RCC 7860 (cell line): ENCODE results near the gene C1orf216.
"Not testable (repeated sequence)": the region's sequence is repeated elsewhere in the genome, so short reads cannot be mapped to it uniquely, and the experiment has no call there.

Experiments
- DNase-seq: peaks from one replicate; pipeline ENCODE4 v3.0.0-alpha.2; 2015; ENCODE audit warnings: low spot score
- FAIRE-seq: peaks from 2 replicates; lab custom pipeline; 2012; peaks lifted over from hg19 to GRCh38; lab: Jason Lieb, UNC

Gene C1orf216

GRCh38 chr1:35707601-35708440 is 10.9 kb downstream of the C1orf216 start:
- no peak for DNase-seq
- FAIRE-seq: no peak

DNA sequence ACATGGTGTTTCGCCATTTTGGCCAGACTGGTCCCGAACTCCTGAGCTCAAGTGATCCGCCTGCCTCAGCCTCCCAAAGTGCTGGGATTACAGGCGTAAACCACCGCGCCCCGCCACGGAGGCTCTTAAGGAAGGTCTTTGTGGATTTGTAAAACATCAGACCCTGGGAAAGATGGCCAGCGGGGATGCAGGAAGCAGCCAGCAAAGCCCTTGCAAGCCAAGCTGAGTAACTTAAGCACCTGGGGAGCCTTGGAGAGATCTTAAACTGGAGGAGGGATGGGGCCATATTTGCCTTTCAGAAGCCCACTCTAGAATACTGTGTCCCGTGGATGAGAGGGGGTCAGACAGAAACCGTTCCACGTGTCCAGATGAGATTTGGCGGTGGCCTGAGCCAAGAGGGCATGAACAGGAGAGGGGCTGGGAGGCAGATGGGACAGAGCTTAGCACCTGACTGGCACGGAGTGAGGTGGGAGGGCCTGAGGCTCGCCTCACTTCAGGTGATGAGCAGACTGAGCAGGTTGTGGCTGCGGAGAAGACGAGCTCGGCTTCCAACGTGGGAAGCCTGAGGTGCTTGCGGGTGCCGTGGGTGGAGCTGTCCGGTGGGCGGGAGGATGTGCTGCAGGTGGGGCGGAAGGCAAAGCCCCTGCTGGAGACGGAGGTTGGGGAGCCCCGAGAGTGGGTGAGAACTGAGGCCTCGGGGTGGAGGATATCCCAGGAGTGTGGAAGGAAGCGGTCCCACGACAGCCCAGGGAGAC is 11.7 kb downstream of the C1orf216 start:
- no peak for FAIRE-seq
- no peak for DNase-seq

DNA sequence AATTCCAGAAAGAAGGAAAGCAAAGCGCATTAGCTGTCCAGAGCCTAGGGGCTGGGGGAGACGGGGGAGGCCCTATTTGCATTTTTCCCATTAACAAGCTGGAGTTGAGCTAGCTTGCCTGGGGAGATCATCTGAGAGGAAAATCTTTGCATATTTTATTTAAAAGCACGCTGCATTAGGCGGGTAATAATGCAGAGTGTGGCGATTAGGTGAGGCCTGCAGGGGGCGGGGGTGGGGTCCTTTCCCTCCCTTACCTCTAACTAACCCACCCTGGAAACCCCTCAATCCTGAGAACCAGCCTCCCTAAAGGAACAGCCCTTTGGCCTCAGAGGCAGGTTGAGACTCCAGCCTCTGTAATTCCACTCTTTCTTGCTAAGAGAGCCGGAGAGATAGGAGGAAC is 16.2 kb downstream of the C1orf216 start:
- DNase-seq (no peak), FAIRE-seq (no peak)

GRCh38 chr1:35699152-35699551 is 19.5 kb downstream of the C1orf216 start:
- not testable (repeated sequence) for FAIRE-seq, DNase-seq

GRCh38 chr1:35692317-35692716 is 26.4 kb downstream of the C1orf216 start:
- DNase-seq (no peak), FAIRE-seq (no peak)

GRCh38 chr1:35691571-35692220 is 27.0 kb downstream of the C1orf216 start:
- DNase-seq (no peak), FAIRE-seq (no peak)

DNA sequence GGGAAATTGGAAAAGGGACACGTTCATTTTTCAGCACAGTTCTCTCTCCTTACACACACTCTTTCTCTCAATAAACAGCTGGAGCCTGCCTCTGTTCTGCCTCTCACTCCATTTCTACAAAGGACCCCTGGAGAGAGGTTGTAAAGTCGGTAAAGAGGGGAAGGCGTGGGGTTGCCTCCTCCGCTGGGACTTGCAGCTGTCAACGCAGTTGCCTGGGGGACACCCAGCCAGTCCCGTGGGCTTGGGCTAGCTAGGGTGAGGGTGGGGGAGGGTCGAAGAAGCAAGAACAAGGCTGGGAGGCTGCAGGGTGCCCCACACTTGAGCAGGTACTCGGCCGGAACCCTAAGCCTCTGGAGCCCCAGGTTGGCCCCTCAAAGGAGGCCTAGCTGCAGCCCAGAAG is 27.6 kb downstream of the C1orf216 start:
- FAIRE-seq (no peak), DNase-seq (no peak)

- FAIRE-seq, DNase-seq: not testable (repeated sequence)
These were observed 28.6 kb downstream of the C1orf216 start for GRCh38 chr1:35690103-35690502.

DNA sequence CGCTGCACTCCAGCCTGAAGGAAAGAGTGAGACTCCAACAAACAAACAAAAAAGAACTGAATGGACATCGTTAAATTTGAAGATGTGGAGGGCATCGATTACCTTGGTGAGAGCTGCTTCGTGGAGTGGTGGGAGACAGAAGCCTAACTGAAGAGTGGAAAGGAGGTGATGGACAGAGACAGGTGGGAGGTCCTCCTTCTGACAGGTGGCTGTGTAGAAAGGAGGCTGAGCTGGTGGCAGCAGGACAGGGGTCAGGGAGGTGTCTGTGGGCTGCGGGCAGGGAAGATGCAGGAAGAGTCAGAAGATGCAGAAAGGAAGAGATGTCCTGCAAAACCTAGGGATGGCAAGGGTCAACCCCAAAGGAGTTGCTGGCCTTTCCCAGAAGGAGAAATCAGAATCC is 30.5 kb downstream of the C1orf216 start:
- FAIRE-seq (no peak), DNase-seq (no peak)

DNA sequence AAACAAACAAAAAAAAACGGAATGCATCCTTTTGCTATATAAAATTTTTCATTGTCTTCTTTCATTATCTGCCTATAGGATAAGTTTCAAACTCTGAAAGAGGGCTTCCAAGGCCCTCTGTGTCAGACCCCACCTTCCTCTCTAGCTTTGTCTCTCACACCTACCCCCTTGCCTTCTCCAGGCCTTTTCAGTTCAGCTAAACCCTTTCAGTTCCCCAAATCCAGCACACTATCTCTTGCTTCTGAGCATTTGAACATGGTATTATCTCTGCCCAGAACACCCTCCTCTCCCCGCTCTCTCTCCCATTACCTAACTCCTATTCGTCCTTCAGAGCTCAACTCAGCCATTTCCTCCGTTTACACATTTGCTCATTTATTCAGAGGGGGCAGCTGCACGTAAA is 35.7 kb downstream of the C1orf216 start:
- FAIRE-seq: no peak

DNA sequence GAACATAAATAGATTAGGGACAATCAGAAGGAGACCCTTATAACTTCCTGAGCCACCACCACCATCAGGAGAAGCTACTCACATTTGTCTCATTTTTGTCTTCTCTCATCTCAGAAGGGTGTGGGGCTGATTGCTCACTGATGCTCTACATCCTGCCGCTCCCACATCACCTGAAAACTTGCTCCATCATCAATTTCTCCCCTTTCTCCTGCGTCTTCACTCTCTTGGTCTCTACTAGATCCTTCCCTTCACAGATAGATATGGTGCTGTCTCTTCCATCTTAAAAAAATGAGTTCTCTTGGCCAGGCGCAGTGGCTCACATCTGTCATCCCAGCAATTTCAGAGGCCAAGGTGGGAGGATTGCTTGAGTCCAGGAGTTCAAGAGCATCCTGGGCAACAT is 38.4 kb downstream of the C1orf216 start:
- FAIRE-seq (no peak), DNase-seq (no peak)

More for the DNA sequence above, 35.7 kb downstream of the C1orf216 start:
- DNase-seq: no peak

DNA sequence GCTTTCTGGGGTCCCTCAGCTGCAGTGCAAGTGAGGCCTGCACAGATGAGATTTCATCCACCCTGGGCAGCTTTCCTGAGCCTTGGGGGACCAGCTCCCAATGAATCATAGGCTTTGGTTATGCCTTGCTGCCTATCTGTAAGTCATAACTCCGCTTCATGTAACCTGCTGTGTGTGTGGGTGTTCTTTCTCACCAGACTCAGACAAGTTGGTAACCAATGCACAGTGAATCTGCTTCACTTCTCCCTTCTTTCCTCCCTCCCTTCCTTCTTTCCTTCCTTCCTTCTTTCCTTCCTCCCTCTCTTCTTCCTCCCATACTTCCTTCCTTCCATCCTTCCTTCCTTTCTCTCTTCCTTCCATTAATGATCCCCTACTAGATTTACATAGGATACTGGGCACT is 42.9 kb downstream of the C1orf216 start:
- DNase-seq (no peak), FAIRE-seq (no peak)

GRCh38 chr1:35674111-35674510 is 44.6 kb downstream of the C1orf216 start:
- FAIRE-seq: no peak
- no peak for DNase-seq

- DNase-seq (no peak), FAIRE-seq (no peak)
These were observed 46.6 kb downstream of the C1orf216 start for GRCh38 chr1:35672116-35672515.

DNA sequence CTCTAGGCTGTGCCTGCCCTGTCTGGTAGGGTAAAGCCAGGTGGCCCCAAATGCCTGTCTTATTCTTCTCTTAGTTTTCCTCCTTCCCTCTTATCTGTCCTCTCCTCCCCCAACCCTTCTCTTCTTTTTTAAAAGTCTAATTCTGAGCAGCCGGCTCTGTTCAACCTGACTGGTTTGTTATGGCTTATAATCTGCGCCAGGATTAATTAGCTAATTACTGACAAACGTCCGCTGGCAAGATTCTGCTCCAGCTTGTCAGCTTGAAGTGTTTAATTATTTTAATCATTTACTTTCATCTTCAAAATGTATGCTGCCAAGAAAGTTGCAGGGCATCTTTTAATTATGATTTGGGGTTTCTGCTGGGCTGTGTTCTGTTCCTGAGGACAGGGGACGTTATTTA is 50.2 kb downstream of the C1orf216 start:
- no peak for DNase-seq
- FAIRE-seq: no peak

GRCh38 chr1:35666916-35667315 is 51.8 kb downstream of the C1orf216 start:
- no peak for FAIRE-seq
- no peak for DNase-seq

- FAIRE-seq (no peak), DNase-seq (no peak)
These were observed 52.5 kb downstream of the C1orf216 start for GRCh38 chr1:35666216-35666615.
